Astrocyte of the spinal cord (primary cell): ENCODE data around the gene C2orf49.

Source experiments
- DNase-seq: peaks from one replicate; pipeline ENCODE4 v3.0.0; 2011; ENCODE audit warnings: low read depth, low spot score
- H3K4me3 ChIP-seq: 2 replicates; pipeline ENCODE4 v1.5.1; 2011; ENCODE audit warnings: low read depth, mild to moderate bottlenecking, low read length, moderate library complexity
- CTCF ChIP-seq: IDR thresholded peaks from 2 replicates; pipeline ENCODE4 v1.5.1; 2012; ENCODE audit warnings: low read depth, mild to moderate bottlenecking, low read length, inconsistent platforms
- in situ Hi-C: cut with HindIII; loops from 2 replicates; pipeline ENCODE4 v1.10.0; 2017; ENCODE audit warnings: low sequenced_read_pairs

Gene C2orf49

GRCh38 chr2:105364436-105365139 lies 27.2 kb downstream of the C2orf49 start:
- no peak for DNase-seq
- in situ Hi-C loops, result no loop called here
- no peak overlapping the region for H3K4me3 ChIP-seq
- no peak for TF ChIP-seq CTCF

- DNase-seq, result no peak
- no peak for TF ChIP-seq CTCF
- in situ Hi-C loops, result no loop called here
- H3K4me3 ChIP-seq, result no peak overlapping the region
Measured at GRCh38 chr2:105365206-105365605, 27.9 kb downstream of the C2orf49 start.

- no peak for TF ChIP-seq CTCF
- in situ Hi-C loops, result no loop called here
Measured at GRCh38 chr2:105368759-105369408, 31.5 kb downstream of the C2orf49 start.

GRCh38 chr2:105369777-105370690 lies 32.7 kb downstream of the C2orf49 start:
- peak; percentile 81 for DNase-seq
- in situ Hi-C loops, result no loop called here
- no peak overlapping the region for H3K4me3 ChIP-seq
- TF ChIP-seq CTCF, result peak; percentile 79

More at GRCh38 chr2:105368759-105369408, 31.5 kb downstream of the C2orf49 start:
- no peak overlapping the region for H3K4me3 ChIP-seq
- DNase-seq, result no peak

DNA sequence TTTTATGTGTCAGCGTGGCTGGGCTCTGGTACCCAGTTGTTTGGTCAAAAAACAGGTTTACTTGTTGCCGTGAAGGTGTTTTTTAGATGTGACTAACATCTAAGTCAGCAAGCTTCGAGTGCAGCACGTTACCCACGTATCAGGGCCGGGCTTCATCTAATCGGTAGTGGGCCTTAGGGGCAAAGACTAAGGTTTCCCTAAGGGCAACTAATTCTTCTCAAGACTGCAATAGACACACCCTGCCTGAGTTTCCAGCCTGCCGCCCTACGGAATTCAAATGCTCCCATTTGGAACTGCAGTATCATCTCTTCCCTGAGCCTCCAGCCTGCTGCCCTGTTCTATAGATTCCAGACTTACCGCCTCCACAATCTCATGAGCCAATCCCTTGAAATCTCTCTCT lies 33.8 kb downstream of the C2orf49 start:
- no peak overlapping the region for H3K4me3 ChIP-seq
- in situ Hi-C loops, result no loop called here
- no peak for DNase-seq
- no peak for TF ChIP-seq CTCF

GRCh38 chr2:105371810-105372209 lies 34.5 kb downstream of the C2orf49 start:
- no peak overlapping the region for H3K4me3 ChIP-seq
- no peak for DNase-seq
- in situ Hi-C loops, result no loop called here
- no peak for TF ChIP-seq CTCF
